B cell (primary cell): ENCODE results near the gene CATSPERD. TPM values are rescaled to one million over a fixed set of nuclear protein-coding genes. Genes with fewer than 3 reads are reported as not detected.

Experiments used
- ATAC-seq: fragments of 200-7000 bp; cut with Tn5 transposase; one replicate; pipeline ENCODE4 v1.10.0; 2021; ENCODE audit warnings: low read depth, mild to moderate bottlenecking, moderate number of reproducible peaks, moderate library complexity
- CTCF ChIA-PET: fragments of 350-600 bp; sonication (Branson Sonifier 250); formaldehyde crosslinking; loops from one replicate; lab custom pipeline; 2021; ENCODE audit warnings: antibody characterized with exemption, inconsistent platforms; lab: Charles Lee
- POLR2A ChIA-PET: fragments of 350-600 bp; sonication (Branson Sonifier 250); formaldehyde crosslinking; loops from one replicate; lab custom pipeline; 2021; ENCODE audit warnings: antibody characterized with exemption; lab: Charles Lee
- DNase-seq: peaks from one replicate; pipeline ENCODE4 v3.0.0; 2013
- H2AFZ ChIP-seq: 2 replicates; pipeline ENCODE4 v1.6.1; 2012; ENCODE audit warnings: mild to moderate bottlenecking, low read depth, low read length; ENCODE audit not compliant: insufficient read depth, poor library complexity, severe bottlenecking
- H3K27ac ChIP-seq, 2 donors: 1 replicate in 1 of 2; 2 replicates in 1 of 2; pipeline ENCODE4 v1.5.1; 2012 to 2013; ENCODE audit warnings: low read length in 2 of 2, mild to moderate bottlenecking in 2 of 2, moderate library complexity in 1 of 2
- H3K27me3 ChIP-seq, 4 experiments: fragments of 200-600 bp in 1 of 4; sonication (generic) in 1 of 4; replicated peaks in 1 of 4; 1 replicate in 2 of 4; 2 replicates in 2 of 4; pipeline versions ENCODE4 v1.6.1 to v1.7.0; 2013 to 2016; ENCODE audit warnings: low read length in 3 of 4, mild to moderate bottlenecking in 2 of 4, mixed read lengths in 1 of 4, moderate library complexity in 1 of 4; ENCODE audit not compliant: insufficient read depth in 4 of 4, control insufficient read depth in 3 of 4; ENCODE audit errors: control extremely low read depth in 1 of 4
- H3K36me3 ChIP-seq, 2 experiments: replicated peaks in 1 of 2; 1 replicate in 1 of 2; 2 replicates in 1 of 2; pipeline versions ENCODE4 v1.6.1 to v1.7.1; 2013; ENCODE audit warnings: low read length in 1 of 2; ENCODE audit not compliant: insufficient read depth in 2 of 2, control insufficient read depth in 1 of 2; ENCODE audit errors: control extremely low read depth in 1 of 2, extremely low read depth in 1 of 2
- H3K4me1 ChIP-seq, 2 donors: fragments of 200-600 bp in 1 of 2; sonication (generic) in 1 of 2; 1 replicate in 1 of 2; 2 replicates in 1 of 2; pipeline versions ENCODE4 v1.5.1 to v1.6.1; 2013 to 2017; ENCODE audit warnings: low read length in 2 of 2; ENCODE audit not compliant: control insufficient read depth in 2 of 2, insufficient read depth in 2 of 2
- H3K4me2 ChIP-seq: replicated peaks from 2 replicates; pipeline ENCODE3; 2012; ENCODE audit warnings: mild to moderate bottlenecking, low read depth, low read length; ENCODE audit not compliant: poor library complexity, severe bottlenecking
- H3K4me3 ChIP-seq, 5 experiments: fragments of 200-600 bp in 1 of 5; sonication (generic) in 1 of 5; 1 replicate in 3 of 5; 2 replicates in 2 of 5; pipeline versions ENCODE4 v1.5.1 to v1.7.0; 2011 to 2016; ENCODE audit warnings: low read length in 4 of 5, mild to moderate bottlenecking in 4 of 5, low read depth in 2 of 5, control low read depth in 1 of 5, moderate library complexity in 1 of 5; ENCODE audit not compliant: insufficient read depth in 1 of 5; ENCODE audit errors: control extremely low read depth in 1 of 5, extremely low read depth in 1 of 5
- H3K79me2 ChIP-seq: fragments of 200-600 bp; sonication (generic); one replicate; pipeline ENCODE4 v1.6.0; 2016; ENCODE audit warnings: low read length; ENCODE audit not compliant: control insufficient read depth, insufficient read depth
- H3K9ac ChIP-seq: fragments of 200-600 bp; sonication (generic); 2 replicates; pipeline ENCODE4 v1.6.1; 2017; ENCODE audit warnings: mild to moderate bottlenecking, low read length, moderate library complexity
- H3K9me3 ChIP-seq, 3 donors: one replicate each; pipeline versions ENCODE4 v1.6.1 to v1.7.1; 2013; ENCODE audit warnings: low read length in 2 of 3; ENCODE audit not compliant: control insufficient read depth in 2 of 3, insufficient read depth in 1 of 3; ENCODE audit errors: control extremely low read depth in 1 of 3
- H4K20me1 ChIP-seq: 2 replicates; pipeline ENCODE4 v1.6.0; 2012; ENCODE audit warnings: mild to moderate bottlenecking, low read length; ENCODE audit not compliant: insufficient read depth, control insufficient read depth, poor library complexity, severe bottlenecking
- H3K27ac Mint-ChIP-seq: one replicate; pipeline ENCODE4 v1.8.0; 2021; ENCODE audit warnings: mixed read lengths
- H3K27me3 Mint-ChIP-seq: one replicate; pipeline ENCODE4 v1.8.0; 2021; ENCODE audit warnings: mixed read lengths
- H3K4me1 Mint-ChIP-seq: one replicate; pipeline ENCODE4 v1.8.0; 2021; ENCODE audit warnings: mixed read lengths
- H3K4me3 Mint-ChIP-seq: one replicate; pipeline ENCODE4 v1.8.0; 2021; ENCODE audit warnings: mixed read lengths
- H3K9me3 Mint-ChIP-seq: one replicate; pipeline ENCODE4 v1.8.0; 2022; ENCODE audit warnings: mixed read lengths; ENCODE audit not compliant: insufficient read depth
- CTCF ChIP-seq: fragments of 200-600 bp; IDR thresholded peaks from one replicate; pipeline ENCODE4 v1.8.0; 2022; ENCODE audit warnings: antibody characterized with exemption, mild to moderate bottlenecking
- EZH2 ChIP-seq: IDR thresholded peaks from 2 replicates; pipeline ENCODE4 v1.6.1; 2012; ENCODE audit warnings: borderline replicate concordance, low read depth, mild to moderate bottlenecking, moderate library complexity, low read length; ENCODE audit not compliant: insufficient read depth, poor library complexity, severe bottlenecking
- WGBS: methylation state at CpG from one replicate; pipeline ENCODE4 v1.1.5; 2013; ENCODE audit warnings: missing lambda C conversion rate; ENCODE audit not compliant: insufficient coverage; 5-methylcytosine and 5-hydroxymethylcytosine counted together
- intact Hi-C: fragments of 100-400 bp; cut with micrococcal nuclease; formaldehyde crosslinking; loops from one replicate; pipeline ENCODE4 v1.10.0; 2022
- polyA plus RNA-seq: library from polyadenylated mRNA; depleted of rRNA; stranded (reverse); fragments of >200 nt; gene quantifications from 2 replicates; pipeline ENCODE4 v1.2.3, GENCODE V29; 2012
- total RNA-seq, 2 donors: library from RNA; stranded (reverse); fragments of 120-200 nt in 1 of 2; gene quantifications; 1 replicate in 1 of 2; 2 replicates in 1 of 2; pipeline versions ENCODE4 v1.2.3 to v1.2.4, GENCODE V29; 2013 to 2022

Gene CATSPERD
- total and polyA plus RNA-seq, 2 donors (not counting 1 experiment from before 2014, with no cell fraction given), result not detected

DNA sequence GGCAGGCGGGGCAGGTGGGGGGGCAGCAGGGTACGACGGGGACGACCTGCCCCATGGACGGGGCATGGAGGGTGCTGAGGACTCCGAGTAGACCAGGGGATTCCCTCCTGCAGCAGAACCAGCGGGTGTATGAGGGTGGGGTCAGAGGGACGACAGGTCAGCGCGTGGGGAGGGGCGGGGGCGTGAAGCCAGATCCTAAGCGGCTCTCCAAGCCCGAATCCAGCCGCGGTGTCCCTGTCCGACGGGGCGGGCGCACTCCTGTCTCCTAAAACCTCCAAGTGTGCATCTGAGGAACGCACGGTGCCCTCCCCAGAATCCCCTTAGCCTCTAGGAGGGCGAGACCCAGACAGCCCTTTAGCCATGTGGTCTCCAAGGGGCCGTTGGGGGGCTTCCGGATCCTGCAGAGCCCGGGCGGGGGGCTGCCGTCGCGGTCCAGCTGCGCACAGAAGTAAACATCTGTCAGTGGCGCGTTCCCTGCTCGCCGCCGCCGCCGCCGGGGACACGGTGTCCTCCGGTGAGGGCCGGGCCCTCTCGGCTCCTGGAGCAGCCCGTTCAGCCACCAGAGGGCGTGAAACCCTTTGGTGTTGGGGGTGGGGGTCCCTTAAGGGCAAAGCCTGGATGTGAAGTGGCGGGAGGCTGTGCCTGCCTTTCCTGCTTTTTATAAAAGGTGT, 85.2 kb downstream of the CATSPERD start:
- CTCF ChIA-PET, result no interaction called here
- 3% methylated on average over 46 of the region's 46 CpGs for WGBS
- H2AFZ ChIP-seq, result peak overlapping the region; percentile 62

More for the DNA sequence above, 85.2 kb downstream of the CATSPERD start:
- H3K27ac ChIP-seq, result no peak overlapping the region
- intact Hi-C loops, result loop anchor here (2.0 to 5.0 kb wide), 2 partner anchors 102 to 217 kb away; no protein-coding TSS in a partner anchor
- TF ChIP-seq CTCF (peak; percentile 71), EZH2 (no peak)
- H3K4me1 Mint-ChIP-seq, result peaks cover 22% of the 10 kb centered on the region
- peaks cover 18% of the 10 kb centered on the region for H3K27me3 Mint-ChIP-seq
- ATAC-seq (no peak), DNase-seq (peak; percentile 71)
- H3K36me3 ChIP-seq, result no peaks in the 10 kb centered on the region
- H3K79me2 ChIP-seq, result no peaks in the 10 kb centered on the region
- H3K4me1 ChIP-seq, result peaks cover 20 to 27% of the 10 kb centered on the region in 2 donors
- H3K9me3 Mint-ChIP-seq, result no peaks in the 10 kb centered on the region
- peak overlapping the region; percentile 61 for H3K4me2 ChIP-seq
- peak overlapping the region; percentile 64 for H3K4me3 Mint-ChIP-seq
- POLR2A ChIA-PET, result no interaction called here
- H3K9ac ChIP-seq, result no peak overlapping the region
- H3K27me3 ChIP-seq, result peaks cover 0 to 49% (median 22%) of the 10 kb centered on the region in 4 experiments
- no peak overlapping the region for H3K27ac Mint-ChIP-seq
- no peak overlapping the region for H3K4me3 ChIP-seq
- peaks cover 0 to 36% (median 0%) of the 10 kb centered on the region in 3 donors for H3K9me3 ChIP-seq
- no peaks in the 10 kb centered on the region for H4K20me1 ChIP-seq
